ENCODE data around the gene NELL1. TPM values are rescaled to one million over a fixed set of nuclear protein-coding genes. Genes with fewer than 3 reads are reported as not detected.

The NELL1 gene
- total and polyA plus RNA-seq, 2 experiments from 2014 or later = 2.1 to 7.7 TPM

DNA sequence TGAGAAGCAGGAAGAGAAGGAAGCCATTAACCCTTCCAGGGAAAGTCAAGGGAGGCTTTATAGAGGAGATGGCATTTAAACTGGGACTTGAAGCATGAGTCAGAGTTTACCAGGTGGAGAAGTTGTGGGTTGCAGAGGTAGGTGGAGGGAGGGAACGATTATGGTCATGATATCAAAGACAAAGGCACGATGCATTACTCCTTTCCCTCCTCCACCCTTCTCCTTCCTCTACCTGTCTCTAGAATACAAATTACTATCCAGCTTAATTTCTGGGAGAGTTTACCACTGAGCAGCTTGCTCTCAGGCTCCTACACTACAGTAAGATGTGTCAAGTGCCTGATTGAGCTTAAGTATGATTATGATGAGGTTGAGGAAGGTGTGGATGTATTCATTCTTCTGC, 151.7 kb downstream of the NELL1 start:
- Histone ChIP-seq H3K9me3 (ENCODE audit: low read depth) (no peaks in the 10 kb centered on the region), H3K36me3 (no peaks in the 10 kb centered on the region), H3K27me3 (no peaks in the 10 kb centered on the region), H3K4me3 (no peak overlapping the region), H3K27ac (no peak overlapping the region), H3K4me1 (ENCODE audit: low read depth) (no peaks in the 10 kb centered on the region)
- DNase-seq (ENCODE audit: low read depth in 1 of 2, low spot score in 1 of 2) = no peak
- TF ChIP-seq, protein P1, sequence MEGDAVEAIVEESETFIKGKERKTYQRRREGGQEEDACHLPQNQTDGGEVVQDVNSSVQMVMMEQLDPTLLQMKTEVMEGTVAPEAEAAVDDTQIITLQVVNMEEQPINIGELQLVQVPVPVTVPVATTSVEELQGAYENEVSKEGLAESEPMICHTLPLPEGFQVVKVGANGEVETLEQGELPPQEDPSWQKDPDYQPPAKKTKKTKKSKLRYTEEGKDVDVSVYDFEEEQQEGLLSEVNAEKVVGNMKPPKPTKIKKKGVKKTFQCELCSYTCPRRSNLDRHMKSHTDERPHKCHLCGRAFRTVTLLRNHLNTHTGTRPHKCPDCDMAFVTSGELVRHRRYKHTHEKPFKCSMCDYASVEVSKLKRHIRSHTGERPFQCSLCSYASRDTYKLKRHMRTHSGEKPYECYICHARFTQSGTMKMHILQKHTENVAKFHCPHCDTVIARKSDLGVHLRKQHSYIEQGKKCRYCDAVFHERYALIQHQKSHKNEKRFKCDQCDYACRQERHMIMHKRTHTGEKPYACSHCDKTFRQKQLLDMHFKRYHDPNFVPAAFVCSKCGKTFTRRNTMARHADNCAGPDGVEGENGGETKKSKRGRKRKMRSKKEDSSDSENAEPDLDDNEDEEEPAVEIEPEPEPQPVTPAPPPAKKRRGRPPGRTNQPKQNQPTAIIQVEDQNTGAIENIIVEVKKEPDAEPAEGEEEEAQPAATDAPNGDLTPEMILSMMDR (IDR thresholded peaks at IDR 0.05; ENCODE audit: low read depth, low read length) = no peak

DNA sequence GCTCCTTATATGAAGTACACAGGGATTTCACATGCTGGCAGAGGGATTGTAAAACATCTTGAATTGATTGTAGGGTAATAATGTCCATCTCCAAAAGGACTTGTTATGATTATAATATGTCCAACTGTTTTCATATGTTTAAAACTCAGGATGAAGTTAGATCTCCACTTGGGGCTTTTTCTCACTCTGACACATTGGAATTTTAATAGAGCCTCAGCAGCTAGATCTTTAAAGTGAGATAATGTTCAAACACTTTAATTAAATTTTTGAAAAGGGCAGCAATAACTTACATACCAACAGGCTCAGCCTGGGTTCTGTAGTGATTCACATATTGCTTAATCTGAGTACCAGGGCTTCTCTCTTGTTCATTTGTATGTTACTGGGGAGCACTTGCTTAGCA, 152.1 kb downstream of the NELL1 start:
- Histone ChIP-seq H3K4me3 (no peak overlapping the region), H3K9me3 (ENCODE audit: low read depth) (no peaks in the 10 kb centered on the region), H3K27me3 (no peaks in the 10 kb centered on the region), H3K27ac (no peak overlapping the region), H3K4me1 (ENCODE audit: low read depth) (no peaks in the 10 kb centered on the region), H3K36me3 (no peaks in the 10 kb centered on the region)
- no peak for DNase-seq (ENCODE audit: low read depth in 1 of 2, low spot score in 1 of 2)
- TF ChIP-seq, protein P1 (IDR thresholded peaks at IDR 0.05; ENCODE audit: low read depth, low read length) = no peak

DNA sequence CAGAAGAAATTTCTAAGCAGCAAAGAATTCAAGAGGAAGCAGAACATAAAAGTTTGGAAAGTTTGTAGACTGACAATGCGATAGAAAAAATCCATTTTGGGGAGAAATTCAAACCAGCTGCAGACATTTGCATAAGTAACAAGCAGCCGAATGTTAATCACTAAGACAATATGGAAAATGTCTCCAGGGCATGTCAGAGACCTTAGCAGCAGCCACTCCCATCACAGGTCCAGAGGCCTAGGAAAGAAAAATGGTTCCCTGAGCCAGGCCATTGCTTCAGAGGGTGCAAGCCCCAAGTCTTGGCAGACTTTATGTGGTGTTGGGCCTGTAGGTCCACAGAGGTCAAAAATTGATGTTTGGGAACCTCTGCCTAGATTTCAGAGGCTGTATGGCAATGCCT, 155.4 kb downstream of the NELL1 start:
- no peak overlapping the region for H3K27ac ChIP-seq
- TF ChIP-seq, protein P1 (IDR thresholded peaks at IDR 0.05; ENCODE audit: low read depth, low read length) = no peak
- H3K4me3 ChIP-seq = no peak overlapping the region
- DNase-seq (ENCODE audit: low read depth in 1 of 2, low spot score in 1 of 2) = no peak
- H3K36me3 ChIP-seq = no peaks in the 10 kb centered on the region
- no peaks in the 10 kb centered on the region for H3K9me3 ChIP-seq (ENCODE audit: low read depth)
- no peaks in the 10 kb centered on the region for H3K27me3 ChIP-seq
- H3K4me1 ChIP-seq (ENCODE audit: low read depth) = no peaks in the 10 kb centered on the region

DNA sequence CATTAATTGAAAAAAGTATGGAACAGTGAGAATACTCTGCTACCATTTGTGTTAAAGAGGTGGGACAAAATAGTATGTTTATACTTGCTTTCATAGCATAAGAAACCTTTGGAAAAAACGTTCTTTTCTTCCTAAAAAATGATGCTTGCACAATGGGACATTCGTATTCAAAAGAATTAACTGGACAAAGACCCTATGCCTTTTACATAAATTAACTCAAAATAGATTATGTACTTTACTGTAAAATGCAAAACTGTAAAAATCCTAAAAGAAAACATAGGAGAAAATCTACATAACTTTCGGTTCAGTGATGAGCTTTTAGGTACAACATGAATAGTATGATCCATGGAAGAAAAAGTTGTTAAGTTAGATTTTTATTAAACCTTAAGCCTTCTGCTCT, 166.2 kb downstream of the NELL1 start:
- no peaks in the 10 kb centered on the region for H3K36me3 ChIP-seq
- H3K4me1 ChIP-seq (ENCODE audit: low read depth) = peaks cover 6% of the 10 kb centered on the region
- TF ChIP-seq, protein P1 (IDR thresholded peaks at IDR 0.05; ENCODE audit: low read depth, low read length) = no peak
- H3K27ac ChIP-seq = no peak overlapping the region
- H3K27me3 ChIP-seq = no peaks in the 10 kb centered on the region
- H3K9me3 ChIP-seq (ENCODE audit: low read depth) = no peaks in the 10 kb centered on the region
- DNase-seq (ENCODE audit: low read depth in 1 of 2, low spot score in 1 of 2) = no peak
- no peak overlapping the region for H3K4me3 ChIP-seq

DNA sequence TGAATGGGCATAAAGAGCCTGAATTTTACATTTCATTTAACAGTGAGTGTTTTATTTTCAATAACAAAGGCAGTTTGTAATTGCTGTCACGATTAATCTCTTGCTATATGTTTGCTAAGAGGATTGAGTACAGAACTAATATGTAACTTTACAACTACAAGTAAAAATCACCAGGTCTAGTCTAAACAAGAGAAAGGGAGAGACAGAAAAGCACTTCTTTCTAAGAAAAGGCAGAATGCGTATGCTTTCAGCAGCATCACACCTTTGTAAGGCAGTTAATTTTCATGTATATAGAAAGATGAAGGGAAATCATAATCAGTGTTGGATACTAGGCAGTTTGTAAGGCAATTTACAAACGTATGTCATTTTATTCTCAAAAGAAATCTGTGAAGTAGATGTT, 169.8 kb downstream of the NELL1 start:
- no peak overlapping the region for H3K4me3 ChIP-seq
- peaks cover 7% of the 10 kb centered on the region for H3K4me1 ChIP-seq (ENCODE audit: low read depth)
- no peak for DNase-seq (ENCODE audit: low read depth in 1 of 2, low spot score in 1 of 2)
- H3K27ac ChIP-seq = no peak overlapping the region
- TF ChIP-seq, protein P1 (IDR thresholded peaks at IDR 0.05; ENCODE audit: low read depth, low read length) = no peak
- H3K36me3 ChIP-seq = no peaks in the 10 kb centered on the region
- no peaks in the 10 kb centered on the region for H3K27me3 ChIP-seq
- no peaks in the 10 kb centered on the region for H3K9me3 ChIP-seq (ENCODE audit: low read depth)

DNA sequence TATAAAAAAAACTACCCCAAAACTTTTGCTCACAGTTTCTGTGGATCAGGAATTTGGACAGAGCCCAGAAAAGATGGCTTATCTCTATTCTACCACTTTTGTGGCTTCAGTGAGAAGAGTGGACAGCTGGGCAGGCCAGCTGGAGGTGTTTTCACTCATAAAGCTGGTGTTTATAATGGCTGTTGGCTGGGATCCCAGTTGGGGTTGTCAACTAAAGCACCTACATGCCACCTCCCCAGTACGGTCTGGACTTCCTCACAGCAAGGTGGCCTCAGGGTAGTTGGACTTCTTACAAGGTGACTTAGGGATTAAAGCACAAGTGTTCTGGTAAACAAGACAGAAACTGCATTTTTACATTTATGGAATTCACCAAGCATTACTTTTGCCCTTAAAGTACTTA, 171.0 kb downstream of the NELL1 start:
- no peaks in the 10 kb centered on the region for H3K36me3 ChIP-seq
- H3K4me1 ChIP-seq (ENCODE audit: low read depth) = peaks cover 7% of the 10 kb centered on the region
- TF ChIP-seq, protein P1 (IDR thresholded peaks at IDR 0.05; ENCODE audit: low read depth, low read length) = no peak
- no peak overlapping the region for H3K4me3 ChIP-seq
- peak in 1 of 2 donors; percentile 54 for DNase-seq (ENCODE audit: low read depth in 1 of 2, low spot score in 1 of 2)
- H3K27ac ChIP-seq = no peak overlapping the region
- H3K9me3 ChIP-seq (ENCODE audit: low read depth) = no peaks in the 10 kb centered on the region
- no peaks in the 10 kb centered on the region for H3K27me3 ChIP-seq

Data from cardiac muscle cell (in vitro differentiated cells and primary cell).